Gastroesophageal sphincter (tissue), 3 donors: Measurements from ENCODE around the gene TLCD1.

Source experiments
- POLR2AphosphoS5 ChIP-seq: sonication (generic); formaldehyde crosslinking; IDR thresholded peaks from one replicate; pipeline ENCODE4 v1.6.1; 2017; ENCODE audit warnings: antibody characterized with exemption
- TF ChIP-seq, protein P1 (sequence below), 4 experiments: fragments of 200-600 bp in 2 of 4; fragments of 450-650 bp in 2 of 4; sonication (generic) in 1 of 4; IDR thresholded peaks; one replicate each; pipeline ENCODE4 v1.5.1; 2017 to 2019; ENCODE audit warnings: antibody characterized with exemption in 4 of 4, mild to moderate bottlenecking in 2 of 4, moderate library complexity in 2 of 4

DNA sequence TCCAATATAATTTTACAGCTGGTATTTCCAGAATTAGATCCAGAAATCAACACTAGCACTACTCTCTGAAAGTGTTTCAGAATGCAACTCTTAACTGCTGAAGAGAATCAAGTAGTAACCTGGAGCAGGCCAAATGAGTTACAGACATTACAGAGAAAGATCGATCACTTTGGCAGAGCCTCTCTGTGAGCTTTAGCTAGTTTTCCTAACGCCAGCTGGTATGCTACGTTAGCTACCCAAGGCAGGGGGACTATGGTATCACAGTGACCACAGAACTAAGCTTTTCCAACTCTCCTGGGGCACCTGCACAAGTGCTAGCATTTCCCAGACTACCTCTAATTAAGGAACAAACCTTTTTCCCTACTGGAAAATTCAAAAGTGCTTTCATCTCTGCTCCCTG is 48.2 kb upstream of the TLCD1 start:
- TF ChIP-seq, protein P1, sequence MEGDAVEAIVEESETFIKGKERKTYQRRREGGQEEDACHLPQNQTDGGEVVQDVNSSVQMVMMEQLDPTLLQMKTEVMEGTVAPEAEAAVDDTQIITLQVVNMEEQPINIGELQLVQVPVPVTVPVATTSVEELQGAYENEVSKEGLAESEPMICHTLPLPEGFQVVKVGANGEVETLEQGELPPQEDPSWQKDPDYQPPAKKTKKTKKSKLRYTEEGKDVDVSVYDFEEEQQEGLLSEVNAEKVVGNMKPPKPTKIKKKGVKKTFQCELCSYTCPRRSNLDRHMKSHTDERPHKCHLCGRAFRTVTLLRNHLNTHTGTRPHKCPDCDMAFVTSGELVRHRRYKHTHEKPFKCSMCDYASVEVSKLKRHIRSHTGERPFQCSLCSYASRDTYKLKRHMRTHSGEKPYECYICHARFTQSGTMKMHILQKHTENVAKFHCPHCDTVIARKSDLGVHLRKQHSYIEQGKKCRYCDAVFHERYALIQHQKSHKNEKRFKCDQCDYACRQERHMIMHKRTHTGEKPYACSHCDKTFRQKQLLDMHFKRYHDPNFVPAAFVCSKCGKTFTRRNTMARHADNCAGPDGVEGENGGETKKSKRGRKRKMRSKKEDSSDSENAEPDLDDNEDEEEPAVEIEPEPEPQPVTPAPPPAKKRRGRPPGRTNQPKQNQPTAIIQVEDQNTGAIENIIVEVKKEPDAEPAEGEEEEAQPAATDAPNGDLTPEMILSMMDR (IDR thresholded peaks at IDR 0.05): no peak
- no peak for TF ChIP-seq POLR2AphosphoS5
